Heart left ventricle (tissue), 16 donors: ENCODE data around the gene ICAM5. TPM values are rescaled to one million over a fixed set of nuclear protein-coding genes. Genes with fewer than 3 reads are reported as not detected.

ENCODE experiments used
- ATAC-seq, 4 donors: fragments of 200-7000 bp; cut with Tn5 transposase; one replicate each; pipeline ENCODE4 v1.9.1; 2020 to 2022; ENCODE audit warnings: moderate library complexity in 4 of 4, mild to moderate bottlenecking in 3 of 4, moderate number of reproducible peaks in 1 of 4
- DNase-seq, 5 donors: peaks; one replicate each; pipeline ENCODE4 v3.0.0-alpha.2; 2020
- H3K27ac ChIP-seq, 12 donors: fragments of 200-600 bp; sonication (generic) in 4 of 12; one replicate each; pipeline versions ENCODE4 v1.5.0 to v1.8.0; 2016 to 2022; ENCODE audit warnings: mild to moderate bottlenecking in 2 of 12
- H3K27me3 ChIP-seq, 9 donors: fragments of 200-600 bp; sonication (generic) in 2 of 9; one replicate each; pipeline versions ENCODE4 v1.5.1 to v1.8.0; 2016 to 2022; ENCODE audit warnings: mild to moderate bottlenecking in 3 of 9
- H3K36me3 ChIP-seq, 9 donors: fragments of 200-600 bp; sonication (generic) in 2 of 9; one replicate each; pipeline versions ENCODE4 v1.5.0 to v1.8.0; 2018 to 2022; ENCODE audit warnings: mild to moderate bottlenecking in 2 of 9
- H3K4me1 ChIP-seq, 12 donors: fragments of 200-600 bp; sonication (generic) in 4 of 12; one replicate each; pipeline versions ENCODE4 v1.5.0 to v1.8.0; 2016 to 2022; ENCODE audit warnings: mild to moderate bottlenecking in 3 of 12
- H3K4me3 ChIP-seq, 12 donors: fragments of 200-600 bp; sonication (generic) in 4 of 12; one replicate each; pipeline versions ENCODE4 v1.5.0 to v1.8.0; 2017 to 2022; ENCODE audit warnings: mild to moderate bottlenecking in 9 of 12, moderate library complexity in 4 of 12
- H3K9me3 ChIP-seq, 12 donors: fragments of 200-600 bp; sonication (generic) in 4 of 12; one replicate each; pipeline versions ENCODE4 v1.5.0 to v1.8.0; 2016 to 2022; ENCODE audit warnings: mild to moderate bottlenecking in 1 of 12
- CTCF ChIP-seq, 12 donors: fragments of 200-600 bp; sonication (generic) in 4 of 12; IDR thresholded peaks; one replicate each; pipeline versions ENCODE4 v1.5.0 to v1.8.0; 2018 to 2022; ENCODE audit warnings: antibody characterized with exemption in 12 of 12, mild to moderate bottlenecking in 5 of 12
- POLR2A ChIP-seq, 2 donors: fragments of 450-650 bp; IDR thresholded peaks; one replicate each; pipeline ENCODE4 v1.6.1; 2017; ENCODE audit warnings: antibody characterized with exemption in 2 of 2, mild to moderate bottlenecking in 2 of 2, moderate library complexity in 2 of 2
- WGBS, 4 donors: extraction: QIAGEN DNeasy Blood & Tissue Kit in 2 of 4; methylation state at CpG; one replicate each; pipeline versions ENCODE4 v1.1.5 to v1.1.7; 2013 to 2018; 5-methylcytosine and 5-hydroxymethylcytosine counted together
- intact Hi-C, 10 donors: fragments of 100-400 bp; cut with DNase I; formaldehyde crosslinking; loops; one replicate each; pipeline versions ENCODE4 v1.11.1 to v1.14.2; 2022
- polyA plus RNA-seq, 2 donors: library from polyadenylated mRNA; stranded (reverse); fragments of 200-250 nt; gene quantifications; one replicate each; pipeline ENCODE4 v1.2.3, GENCODE V29; 2013
- total RNA-seq, 9 donors: library from RNA; depleted of rRNA in 2 of 9; stranded (reverse); fragments of >200 nt in 2 of 9; fragmentation: NEBNext Ultra II Directional in 3 of 9; extraction: Animal tissue kit (Norgen Biotek cat#: 25700) in 3 of 9; gene quantifications; one replicate each; pipeline versions ENCODE4 v1.1.0 to v1.2.4, GENCODE V29; 2016 to 2023
- donor health status: ischemic (EF 13 %, LVEDD 7.1; RV severe dilation, severe dysfunction).
- donor health status: healthy with polysubstance abuse.
- donor health status: DM: no; HTN: yes; CAD: no.
- donor health status: DM: no; HTN: no; CAD: no.
- donor health status: ischemic (EF 25% LVEDD 6.9; RV normal size, moderate dysfunction).
- donor health status: ischemic (EF 25% LVEDD 5.7; RV mildly dilated, moderate dysfunction).
- donor health status: healthy.
- donor health status: DM: yes; HTN: yes; CAD: no.
- donor health status: ischemic (EF 35%, LVEDD 5.7; RV mildly dilated, moderate dysfunction).
- donor health status: nonischemic (EF 11% LVEDD 7.7; RV severe dilation, severe dysfunction).
- donor health status: DM: yes; HTN: yes; CAD: no.
- donor health status: PGD.
- donor health status: ischemic (EF 29% LVEDD 5.4; RV normal size, mild dysfunction).
- donor health status: nonischemic (EF 23%, LVEDD 6.1; RV moderate dilation, normal function).

ICAM5 gene
- total and polyA plus RNA-seq, 11 donors, result 0.11 to 0.98 (median 0.34) TPM; not detected in 2

- Histone ChIP-seq H3K27ac (no peak overlapping the region), H3K4me1 (peaks cover 10 to 57% (median 22%) of the 10 kb centered on the region in 12 donors), H3K36me3 (no peaks in the 10 kb centered on the region), H3K9me3 (no peaks in the 10 kb centered on the region), H3K27me3 (peaks cover 33 to 97% (median 60%) of the 10 kb centered on the region in 9 donors), H3K4me3 (peak overlapping the region in 5 of 12 donors; percentile 26 to 51 (median 30))
- no peak for TF ChIP-seq POLR2A (IDR thresholded peaks at IDR 0.05)
- TF ChIP-seq CTCF (IDR thresholded peaks at IDR 0.05), result no peak
- ATAC-seq (no peak), DNase-seq (no peak)
- intact Hi-C loops, result no loop called here
- WGBS, 4 donors, result 4 to 16% (median 7%) methylated on average over 21 to 58 of the region's 58 CpGs
Measured at GRCh38 chr19:10295847-10296591, 6.3 kb downstream of the ICAM5 start.

GRCh38 chr19:10299545-10300458 is 10.1 kb downstream of the ICAM5 start:
- H3K4me1 ChIP-seq, result peaks cover 0 to 30% (median 8%) of the 10 kb centered on the region in 12 donors
- no peak overlapping the region for H3K4me3 ChIP-seq
- no peaks in the 10 kb centered on the region for H3K36me3 ChIP-seq
- intact Hi-C loops, result no loop called here
- peaks cover 12 to 61% (median 23%) of the 10 kb centered on the region in 9 donors for H3K27me3 ChIP-seq
- no peaks in the 10 kb centered on the region for H3K9me3 ChIP-seq
- WGBS, 4 donors, result 41 to 57% (median 45%) methylated on average over 14 of the region's 14 CpGs
- TF ChIP-seq POLR2A (IDR thresholded peaks at IDR 0.05) (no peak), CTCF (IDR thresholded peaks at IDR 0.05) (no peak)
- ATAC-seq (peak in 1 of 4 donors; percentile 51), DNase-seq (no peak)
- peak overlapping the region in 1 of 12 donors; percentile 13 for H3K27ac ChIP-seq

GRCh38 chr19:10305139-10305806 is 15.5 kb downstream of the ICAM5 start:
- H3K36me3 ChIP-seq, result peaks cover 0 to 7% (median 0%) of the 10 kb centered on the region in 9 donors
- ATAC-seq (peak in 2 of 4 donors; percentile 62 to 66), DNase-seq (peak in 2 of 5 donors; percentile 47 to 52)
- H3K27ac ChIP-seq, result peak overlapping the region in 1 of 12 donors; percentile 60
- H3K4me1 ChIP-seq, result peaks cover 0 to 19% (median 0%) of the 10 kb centered on the region in 12 donors
- peak overlapping the region in 1 of 12 donors; percentile 37 for H3K4me3 ChIP-seq
- WGBS, 4 donors, result 79 to 87% (median 82%) methylated on average over 11 to 17 of the region's 17 CpGs
- no peak for TF ChIP-seq POLR2A (IDR thresholded peaks at IDR 0.05)
- no peak for TF ChIP-seq CTCF (IDR thresholded peaks at IDR 0.05)
- peaks cover 0 to 10% (median 0%) of the 10 kb centered on the region in 9 donors for H3K27me3 ChIP-seq
- no peaks in the 10 kb centered on the region for H3K9me3 ChIP-seq
- intact Hi-C loops, result no loop called here
